Neuronal stem cell (in vitro differentiated cells): ENCODE results near the gene POLE.
A peak's percentile ranks its signal among the peaks of the same experiment; 100 is the strongest.

Experiments
- DNase-seq: peaks from one replicate; pipeline ENCODE4 v3.0.0-alpha.2; 2013; ENCODE audit warnings: low spot score
- H2AFZ ChIP-seq: one replicate; pipeline ENCODE4 v1.6.1; 2013; ENCODE audit warnings: mild to moderate bottlenecking, low read length, inconsistent platforms
- H2AK5ac ChIP-seq: 2 replicates; pipeline ENCODE4 v1.6.1; 2013; ENCODE audit warnings: low read depth, mild to moderate bottlenecking, inconsistent platforms, low read length, moderate library complexity, mixed read lengths
- H2BK120ac ChIP-seq: 2 replicates; pipeline ENCODE4 v1.6.1; 2013; ENCODE audit warnings: low read depth, mild to moderate bottlenecking, inconsistent platforms, low read length, moderate library complexity, mixed read lengths
- H2BK12ac ChIP-seq: one replicate; pipeline ENCODE4 v1.6.1; 2013; ENCODE audit warnings: low read length, inconsistent platforms
- H2BK15ac ChIP-seq: 2 replicates; pipeline ENCODE4 v1.6.1; 2013; ENCODE audit warnings: mild to moderate bottlenecking, low read length, inconsistent platforms, mixed read lengths
- H2BK5ac ChIP-seq: one replicate; pipeline ENCODE4 v1.6.1; 2013; ENCODE audit warnings: inconsistent platforms, mild to moderate bottlenecking, low read length, moderate library complexity
- H3K14ac ChIP-seq: one replicate; pipeline ENCODE4 v1.6.1; 2013; ENCODE audit warnings: low read length, inconsistent platforms
- H3K18ac ChIP-seq: 2 replicates; pipeline ENCODE4 v1.6.1; 2013; ENCODE audit warnings: low read length, inconsistent platforms
- H3K23ac ChIP-seq: 2 replicates; pipeline ENCODE4 v1.6.1; 2013; ENCODE audit warnings: low read depth, mild to moderate bottlenecking, mixed read lengths, low read length, inconsistent platforms; ENCODE audit not compliant: poor library complexity
- H3K27ac ChIP-seq: replicated peaks from 3 replicates; pipeline ENCODE4 v1.5.1; 2013; ENCODE audit warnings: low read length, inconsistent platforms
- H3K27me3 ChIP-seq, 3 experiments: 2 replicates each; pipeline ENCODE4 v1.6.1; 2013; ENCODE audit warnings: low read length in 3 of 3, mild to moderate bottlenecking in 2 of 3, inconsistent platforms in 1 of 3, low read depth in 1 of 3, mixed read lengths in 1 of 3, moderate library complexity in 1 of 3; ENCODE audit not compliant: control insufficient read depth in 3 of 3, insufficient read depth in 3 of 3
- H3K36me3 ChIP-seq, 2 donors: replicated peaks in 1 of 2; 2 replicates each; pipeline ENCODE4 v1.6.1; 2013; ENCODE audit warnings: low read length in 2 of 2; ENCODE audit not compliant: control insufficient read depth in 2 of 2, insufficient read depth in 2 of 2
- H3K4ac ChIP-seq: 2 replicates; pipeline ENCODE4 v1.6.1; 2013; ENCODE audit warnings: inconsistent platforms, mild to moderate bottlenecking, low read length, moderate library complexity
- H3K4me1 ChIP-seq, 2 donors: 1 replicate in 1 of 2; 2 replicates in 1 of 2; pipeline ENCODE4 v1.6.1; 2013; ENCODE audit warnings: low read length in 2 of 2, low read depth in 1 of 2; ENCODE audit not compliant: control insufficient read depth in 2 of 2, insufficient read depth in 1 of 2
- H3K4me2 ChIP-seq: one replicate; pipeline ENCODE4 v1.6.1; 2013; ENCODE audit warnings: mild to moderate bottlenecking, low read length, inconsistent platforms; ENCODE audit not compliant: insufficient read depth, poor library complexity, severe bottlenecking
- H3K4me3 ChIP-seq, 2 donors: 2 replicates each; pipeline ENCODE4 v1.5.1; 2013; ENCODE audit warnings: low read length in 2 of 2, mild to moderate bottlenecking in 2 of 2, inconsistent platforms in 1 of 2, moderate library complexity in 1 of 2
- H3K79me1 ChIP-seq: one replicate; pipeline ENCODE4 v1.6.1; 2013; ENCODE audit warnings: low read depth, mild to moderate bottlenecking, inconsistent platforms, low read length, moderate library complexity
- H3K9ac ChIP-seq: one replicate; pipeline ENCODE4 v1.6.1; 2013; ENCODE audit warnings: mild to moderate bottlenecking, low read depth, low read length, inconsistent platforms; ENCODE audit not compliant: poor library complexity
- H3K9me3 ChIP-seq, 2 donors: replicated peaks in 1 of 2; 2 replicates each; pipeline versions ENCODE3 to v1.6.1; 2013; ENCODE audit warnings: low read length in 2 of 2, mild to moderate bottlenecking in 2 of 2, inconsistent platforms in 1 of 2, low read depth in 1 of 2, mixed read lengths in 1 of 2, moderate library complexity in 1 of 2; ENCODE audit not compliant: control insufficient read depth in 2 of 2, insufficient read depth in 1 of 2
- H4K8ac ChIP-seq: one replicate; pipeline ENCODE4 v1.6.1; 2013; ENCODE audit warnings: low read depth, mild to moderate bottlenecking, inconsistent platforms, low read length, moderate library complexity
- H4K91ac ChIP-seq: one replicate; pipeline ENCODE4 v1.6.1; 2013; ENCODE audit warnings: low read length, low read depth, mild to moderate bottlenecking, inconsistent platforms; ENCODE audit not compliant: poor library complexity
- WGBS, 2 donors: extraction: QIAGEN DNeasy Blood & Tissue Kit; methylation state at CpG; one replicate each; pipeline ENCODE4 v1.1.7; 2013; ENCODE audit warnings: missing lambda C conversion rate in 2 of 2, mixed read lengths in 1 of 2; ENCODE audit not compliant: insufficient read length in 2 of 2, insufficient replicate concordance in 1 of 2; ENCODE audit errors: extremely low coverage in 2 of 2; 5-methylcytosine and 5-hydroxymethylcytosine counted together

POLE gene

DNA sequence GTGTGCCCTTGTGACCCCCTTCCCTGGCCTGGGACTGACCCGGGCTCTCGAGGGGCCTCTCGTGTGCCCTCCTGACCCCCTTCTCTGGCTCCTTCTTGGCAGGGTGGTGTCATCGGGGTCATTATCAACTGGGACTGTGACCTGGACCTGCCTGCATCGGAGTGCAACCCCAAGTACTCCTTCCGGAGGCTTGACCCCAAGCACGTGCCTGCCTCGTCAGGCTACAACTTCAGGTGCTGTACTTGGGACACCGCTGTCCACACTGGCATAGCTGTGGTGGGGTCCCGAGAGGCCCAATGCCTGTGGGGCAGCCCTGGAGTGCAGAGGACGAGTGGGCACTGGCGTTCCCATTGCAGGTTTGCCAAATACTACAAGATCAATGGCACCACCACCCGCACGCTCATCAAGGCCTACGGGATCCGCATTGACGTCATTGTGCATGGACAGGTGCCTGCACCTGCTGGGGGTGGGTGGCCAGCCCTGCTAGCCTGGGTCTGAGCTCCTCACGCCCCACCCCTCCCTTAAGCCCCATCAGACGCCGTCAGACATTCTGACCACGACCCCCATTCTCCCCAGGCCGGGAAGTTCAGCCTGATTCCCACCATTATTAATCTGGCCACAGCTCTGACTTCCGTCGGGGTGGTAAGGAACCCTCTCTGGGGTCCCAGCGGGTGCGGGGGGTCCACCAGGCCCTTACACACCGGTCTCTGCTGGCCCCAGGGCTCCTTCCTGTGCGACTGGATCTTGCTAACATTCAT, 66.1 kb downstream of the POLE start:
- H3K27me3 ChIP-seq, result peaks cover 15 to 42% (median 36%) of the 10 kb centered on the region in 3 experiments
- H2AFZ ChIP-seq, result no peak overlapping the region
- no peaks in the 10 kb centered on the region for H3K79me1 ChIP-seq
- no peak overlapping the region for H3K4me3 ChIP-seq
- no CpG with 5 or more reads among the region's 28 CpGs for WGBS, 2 donors
- peaks cover 12 to 20% of the 10 kb centered on the region in 2 donors for H3K9me3 ChIP-seq
- no peak overlapping the region for H2AK5ac ChIP-seq
- H3K27ac ChIP-seq, result no peak overlapping the region
- no peak overlapping the region for H3K18ac ChIP-seq
- H4K91ac ChIP-seq, result no peak overlapping the region
- H3K36me3 ChIP-seq, result peaks cover 23 to 32% of the 10 kb centered on the region in 2 donors
- H2BK120ac ChIP-seq, result no peak overlapping the region
- H3K4me2 ChIP-seq, result no peak overlapping the region
- peaks cover 5 to 6% of the 10 kb centered on the region in 2 donors for H3K4me1 ChIP-seq
- no peak overlapping the region for H2BK5ac ChIP-seq
- no peak overlapping the region for H3K14ac ChIP-seq
- H4K8ac ChIP-seq, result no peak overlapping the region
- DNase-seq, result no peak
- H2BK12ac ChIP-seq, result no peak overlapping the region
- H3K4ac ChIP-seq, result no peak overlapping the region
- peak overlapping the region; percentile 52 for H3K23ac ChIP-seq
- H3K9ac ChIP-seq, result peak overlapping the region; percentile 2
- no peak overlapping the region for H2BK15ac ChIP-seq

DNA sequence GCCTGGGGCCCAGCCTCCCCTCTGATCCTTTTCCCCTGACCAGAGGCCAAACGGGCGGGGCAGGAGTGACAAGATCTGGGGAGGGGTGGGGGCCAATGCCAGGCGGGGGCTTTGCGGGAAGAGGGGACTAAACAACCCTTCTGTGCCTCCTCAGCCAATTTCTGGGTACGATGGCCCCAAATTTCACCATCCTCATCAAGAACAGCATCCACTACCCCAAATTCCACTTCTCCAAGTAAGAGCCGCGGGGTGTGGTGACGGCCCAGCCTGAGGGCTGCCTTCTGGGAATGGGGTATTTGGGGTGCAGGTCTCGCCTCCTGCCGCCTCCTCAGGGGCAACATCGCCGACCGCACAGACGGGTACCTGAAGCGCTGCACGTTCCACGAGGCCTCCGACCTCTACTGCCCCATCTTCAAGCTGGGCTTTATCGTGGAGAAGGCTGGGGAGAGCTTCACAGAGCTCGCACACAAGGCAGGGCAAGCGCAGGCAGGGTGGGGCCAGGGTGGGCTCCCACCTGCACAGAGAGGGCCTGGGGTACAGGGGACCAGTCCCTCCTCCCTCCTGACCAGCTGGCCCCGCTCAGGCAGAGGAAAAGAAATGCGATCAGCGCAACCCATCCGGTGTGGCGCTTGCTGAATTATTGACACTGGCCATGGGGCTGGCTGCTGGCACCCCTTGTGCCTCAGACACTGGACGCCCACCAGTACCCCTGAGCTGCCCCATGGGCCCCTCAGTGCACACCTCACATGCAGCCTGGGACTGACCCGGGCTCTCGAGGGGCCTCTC, 66.8 kb downstream of the POLE start:
- H3K27me3 ChIP-seq, result peaks cover 20 to 50% (median 44%) of the 10 kb centered on the region in 3 experiments
- peaks cover 19 to 25% of the 10 kb centered on the region in 2 donors for H3K9me3 ChIP-seq
- no peak overlapping the region for H2BK15ac ChIP-seq
- peak overlapping the region; percentile 89 for H3K23ac ChIP-seq
- H3K79me1 ChIP-seq, result no peaks in the 10 kb centered on the region
- H3K18ac ChIP-seq, result peak overlapping the region; percentile 57
- no peak overlapping the region for H3K14ac ChIP-seq
- no CpG with 5 or more reads among the region's 29 CpGs for WGBS, 2 donors
- no peak overlapping the region for H2BK12ac ChIP-seq
- no peak for DNase-seq
- H2BK5ac ChIP-seq, result no peak overlapping the region
- no peak overlapping the region for H2BK120ac ChIP-seq
- peaks cover 5 to 6% of the 10 kb centered on the region in 2 donors for H3K4me1 ChIP-seq
- no peak overlapping the region for H4K8ac ChIP-seq
- peaks cover 15 to 25% of the 10 kb centered on the region in 2 donors for H3K36me3 ChIP-seq
- H4K91ac ChIP-seq, result no peak overlapping the region
- H3K4ac ChIP-seq, result no peak overlapping the region
- no peak overlapping the region for H2AFZ ChIP-seq
- peak overlapping the region; percentile 2 for H3K9ac ChIP-seq
- no peak overlapping the region for H3K27ac ChIP-seq
- H3K4me2 ChIP-seq, result no peak overlapping the region
- no peak overlapping the region for H3K4me3 ChIP-seq
- peak overlapping the region; percentile 56 for H2AK5ac ChIP-seq

GRCh38 chr12:132619386-132620112, 67.6 kb downstream of the POLE start:
- no peak for DNase-seq
- no peak overlapping the region for H2BK120ac ChIP-seq
- H2BK5ac ChIP-seq, result no peak overlapping the region
- H3K18ac ChIP-seq, result peak overlapping the region; percentile 71
- H3K14ac ChIP-seq, result no peak overlapping the region
- no peak overlapping the region for H2BK15ac ChIP-seq
- H4K8ac ChIP-seq, result no peak overlapping the region
- H2AK5ac ChIP-seq, result peak overlapping the region; percentile 21
- H2AFZ ChIP-seq, result no peak overlapping the region
- H3K4me3 ChIP-seq, result no peak overlapping the region
- H2BK12ac ChIP-seq, result no peak overlapping the region
- peak overlapping the region; percentile 4 for H3K9ac ChIP-seq
- H3K79me1 ChIP-seq, result no peaks in the 10 kb centered on the region
- H3K4me2 ChIP-seq, result no peak overlapping the region
- no CpG with 5 or more reads among the region's 53 CpGs for WGBS, 2 donors
- no peak overlapping the region for H3K4ac ChIP-seq
- no peak overlapping the region for H4K91ac ChIP-seq
- peaks cover 8 to 17% of the 10 kb centered on the region in 2 donors for H3K36me3 ChIP-seq
- H3K4me1 ChIP-seq, result peaks cover 5 to 6% of the 10 kb centered on the region in 2 donors
- peaks cover 19 to 25% of the 10 kb centered on the region in 2 donors for H3K9me3 ChIP-seq
- no peak overlapping the region for H3K27ac ChIP-seq
- H3K27me3 ChIP-seq, result peaks cover 20 to 54% (median 47%) of the 10 kb centered on the region in 3 experiments
- H3K23ac ChIP-seq, result peak overlapping the region; percentile 89
